GM18907 (cell line): ENCODE measurements around the gene BCAS3.

Source experiments
- ATAC-seq: cut with Tn5 transposase; IDR thresholded peaks from one replicate; pipeline ENCODE4 v1.9.1; 2021; ENCODE audit warnings: mild to moderate bottlenecking, moderate library complexity; ENCODE audit not compliant: unreplicated experiment

The BCAS3 gene

DNA sequence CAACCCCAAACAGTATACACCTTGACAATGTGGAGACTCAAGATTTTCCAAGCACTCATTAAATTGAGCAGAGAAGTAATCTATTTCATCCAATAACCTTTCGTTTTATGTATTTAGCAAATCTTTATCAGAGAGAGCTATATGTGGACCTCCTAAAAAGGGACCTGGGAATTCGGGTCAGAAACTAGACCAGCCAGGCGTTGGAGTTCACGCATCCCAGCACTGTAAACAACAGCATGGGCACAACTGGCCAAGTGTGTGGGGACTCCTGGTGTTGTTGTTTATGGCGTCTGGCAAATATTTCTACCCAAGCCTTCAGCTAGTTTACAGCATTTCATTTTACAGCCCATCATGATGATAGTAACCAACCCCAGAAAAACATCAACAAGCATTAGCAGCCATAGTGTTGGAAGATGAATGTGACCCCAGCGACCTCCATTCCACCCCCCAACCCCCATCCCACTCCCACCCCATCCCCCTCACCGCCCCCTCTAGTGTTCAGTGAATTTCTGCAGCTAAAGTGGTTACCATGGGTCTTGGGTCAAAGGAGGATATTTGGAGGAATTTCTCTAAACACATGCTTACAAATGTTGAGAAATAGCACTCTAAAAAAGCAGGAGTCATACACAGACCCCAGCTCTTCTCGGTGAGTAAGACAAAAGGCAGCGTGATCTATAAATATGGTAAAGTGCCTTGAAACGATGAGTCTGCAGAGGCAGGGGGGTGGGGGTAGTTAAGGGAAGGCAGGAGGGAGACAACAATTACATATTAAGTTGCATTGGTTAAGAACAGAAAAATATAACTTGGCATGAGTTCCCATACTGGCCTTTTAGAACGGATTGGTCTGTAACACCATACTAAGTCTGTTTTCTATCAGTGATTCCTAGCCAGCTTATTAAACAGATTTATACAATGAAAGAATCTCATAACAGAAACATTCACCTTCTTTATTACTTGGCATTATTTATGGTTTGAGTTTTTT is 630.5 kb downstream of the BCAS3 start:
- ATAC-seq, result no peak

DNA sequence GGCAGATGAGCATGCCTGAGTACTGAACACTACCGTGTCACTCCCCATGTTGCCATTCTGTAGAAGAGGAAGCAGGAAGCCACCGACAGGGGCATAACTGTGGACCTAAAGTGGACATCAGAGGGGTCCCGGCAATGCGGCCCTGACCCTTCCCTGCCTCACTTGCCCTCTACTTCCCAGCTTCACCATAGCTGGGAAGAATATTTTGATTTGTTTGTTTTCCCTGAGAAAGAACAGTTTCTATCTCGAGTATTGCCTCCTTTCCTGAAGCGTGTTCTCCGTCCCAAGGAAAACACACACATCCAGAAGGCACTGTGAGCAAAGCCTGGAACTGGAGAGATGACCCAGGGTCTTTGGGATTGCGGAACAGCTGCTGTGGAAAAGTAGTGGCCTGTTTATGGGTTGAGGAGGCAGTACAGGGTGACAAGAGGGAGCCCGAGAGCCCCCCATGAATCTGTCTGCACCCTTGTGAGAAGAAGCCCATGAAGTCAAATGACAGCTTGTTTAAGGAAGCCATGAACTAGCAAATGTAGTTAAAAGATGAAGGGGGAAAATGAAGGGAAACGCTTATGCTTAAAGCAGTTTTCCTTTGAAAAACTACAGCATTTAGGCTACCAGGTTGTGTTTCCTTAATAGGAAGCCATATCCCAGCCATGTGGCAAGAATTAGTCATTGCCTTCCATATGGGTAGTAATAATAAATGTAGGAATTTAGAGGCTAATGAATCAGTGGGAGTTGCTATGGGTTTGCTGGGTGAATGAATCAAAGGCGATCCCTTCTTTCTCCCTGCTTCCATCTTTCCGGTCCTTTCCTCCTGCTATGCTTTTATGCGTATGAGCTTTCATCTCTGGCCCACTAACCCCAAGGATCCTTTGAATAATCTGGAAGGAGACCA is 632.0 kb downstream of the BCAS3 start:
- ATAC-seq, result no peak

DNA sequence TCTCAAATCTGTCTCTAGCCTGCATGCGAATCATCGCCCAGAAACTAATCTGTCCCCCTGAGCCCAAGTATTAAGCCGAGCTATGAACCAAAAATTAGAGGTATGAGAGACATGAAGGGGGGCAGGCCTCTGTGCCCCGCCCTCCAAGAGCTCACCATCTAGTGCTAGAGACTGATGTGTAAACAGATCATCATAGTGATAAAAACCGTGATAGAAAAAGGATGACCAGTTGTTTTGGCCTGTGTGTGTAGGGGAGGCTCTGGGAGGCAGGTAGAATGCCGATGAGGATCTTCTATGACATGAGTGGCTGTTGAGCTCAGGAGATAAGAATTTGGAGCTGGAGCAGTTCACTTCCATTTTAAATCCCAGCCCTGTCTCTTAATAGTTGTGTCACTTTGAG is 632.9 kb downstream of the BCAS3 start:
- ATAC-seq, result no peak

DNA sequence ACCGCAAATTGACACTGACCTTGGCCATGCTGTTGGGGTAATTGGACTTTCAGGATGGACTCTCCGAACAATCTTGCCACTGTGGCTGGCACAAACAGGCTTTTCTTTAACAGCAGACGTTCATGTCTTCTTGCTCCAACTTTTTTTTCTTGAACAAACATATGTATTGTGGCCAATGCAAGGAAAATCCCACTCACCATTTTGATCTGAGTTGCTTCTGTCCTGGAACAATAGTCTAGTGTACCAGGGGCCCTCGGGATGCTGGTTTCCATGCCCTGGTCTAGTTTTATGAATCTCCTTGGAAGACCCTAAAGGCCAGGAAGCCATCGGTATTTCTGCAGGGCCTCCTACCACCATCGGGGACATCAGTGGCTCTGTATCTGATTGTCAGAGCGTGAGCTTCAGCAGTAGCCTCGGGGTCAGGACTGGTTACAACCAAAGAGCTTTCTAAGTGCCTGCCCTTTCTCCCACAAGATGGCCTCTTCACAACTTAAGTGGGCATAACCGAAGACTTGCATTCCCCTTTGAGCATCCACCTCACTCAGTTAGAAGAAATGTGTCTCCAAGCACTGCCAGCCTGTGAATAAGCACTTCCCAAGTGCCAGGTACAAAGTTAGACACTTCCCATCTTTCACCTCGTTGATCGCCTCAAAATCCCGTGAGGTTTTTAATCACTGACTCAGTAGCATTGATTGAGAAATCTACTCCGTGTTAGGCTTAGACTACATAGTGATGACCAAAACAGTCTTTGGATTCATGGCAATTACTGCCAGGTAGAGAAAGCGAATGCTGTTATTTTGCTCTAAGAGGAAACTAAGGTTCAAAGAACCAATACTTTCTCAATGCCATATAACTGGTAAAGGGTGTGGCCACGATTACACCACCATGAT is 635.0 kb downstream of the BCAS3 start:
- ATAC-seq, result no peak

DNA sequence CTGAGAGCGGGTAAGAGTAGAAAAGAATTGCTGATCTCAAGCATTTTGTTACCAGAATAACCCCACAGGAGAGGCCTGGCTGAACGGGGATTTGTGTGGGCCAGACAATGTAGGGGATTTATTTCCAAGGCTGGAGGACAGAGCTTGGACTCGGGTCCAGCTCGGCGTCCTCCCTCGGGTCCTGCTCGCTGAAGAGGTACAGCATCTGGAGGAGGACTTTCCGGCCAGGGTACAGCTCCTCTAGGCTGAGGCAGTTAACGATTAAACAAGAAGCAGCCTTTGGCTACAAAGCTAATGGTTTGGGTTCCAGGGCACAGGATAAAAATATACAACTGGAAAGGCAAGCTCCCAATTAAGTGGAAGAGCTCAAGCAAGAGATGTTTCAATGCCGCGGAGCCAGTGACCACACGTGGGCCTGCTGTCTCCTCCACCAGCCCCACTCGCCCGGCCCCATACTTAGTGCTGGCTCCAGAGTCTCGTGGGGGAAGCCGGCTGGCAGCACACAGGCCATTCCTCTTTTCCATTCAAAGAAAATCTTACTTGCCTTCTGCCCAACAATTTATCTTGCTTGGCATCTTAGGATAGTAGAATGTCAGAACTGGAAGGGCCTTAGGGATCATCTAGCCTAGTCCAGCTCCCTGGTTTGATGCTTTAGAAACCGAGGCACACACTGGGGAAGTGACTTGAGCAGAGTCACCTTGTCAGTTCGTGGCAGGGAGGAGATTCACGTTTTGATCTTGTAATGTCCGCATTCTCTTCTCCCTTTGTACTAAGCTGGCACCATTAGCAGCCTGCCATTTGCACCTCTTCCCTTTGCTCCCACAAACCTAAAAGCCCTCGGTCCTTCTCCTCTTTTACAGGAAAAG is 636.0 kb downstream of the BCAS3 start:
- no peak for ATAC-seq

DNA sequence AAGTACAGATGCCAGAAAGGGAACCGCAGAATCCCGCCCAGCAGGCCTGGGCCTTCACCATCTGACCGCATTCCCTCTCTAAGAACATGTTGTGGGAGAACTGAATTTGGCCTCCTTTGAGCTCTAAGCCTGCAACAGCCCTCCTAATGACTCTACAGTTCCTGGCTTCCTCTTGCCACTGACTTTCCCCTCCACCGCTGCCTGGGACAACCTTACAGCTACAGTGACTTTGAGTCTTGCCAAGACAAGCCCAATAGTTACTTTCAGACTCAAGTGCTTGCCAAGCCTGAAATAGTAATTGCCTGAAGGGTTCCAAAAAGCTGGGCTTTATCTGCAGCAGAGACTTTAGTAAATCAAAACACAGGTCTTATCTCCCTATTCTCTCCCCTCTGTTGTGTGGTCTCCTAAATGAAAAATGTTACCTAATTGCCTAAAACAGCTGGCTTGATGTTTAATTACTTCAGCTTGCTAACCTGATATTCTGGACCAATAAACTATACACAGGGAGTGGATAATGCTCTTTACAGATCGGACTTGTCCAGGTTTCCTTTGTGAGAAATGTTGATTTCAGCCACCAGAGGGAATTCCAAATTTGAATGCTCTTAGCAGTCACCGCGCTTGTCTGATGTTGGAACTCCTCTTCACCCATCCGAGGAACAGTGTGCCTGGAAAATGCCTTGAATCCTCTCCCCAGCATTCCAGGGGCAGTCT is 636.9 kb downstream of the BCAS3 start:
- no peak for ATAC-seq

DNA sequence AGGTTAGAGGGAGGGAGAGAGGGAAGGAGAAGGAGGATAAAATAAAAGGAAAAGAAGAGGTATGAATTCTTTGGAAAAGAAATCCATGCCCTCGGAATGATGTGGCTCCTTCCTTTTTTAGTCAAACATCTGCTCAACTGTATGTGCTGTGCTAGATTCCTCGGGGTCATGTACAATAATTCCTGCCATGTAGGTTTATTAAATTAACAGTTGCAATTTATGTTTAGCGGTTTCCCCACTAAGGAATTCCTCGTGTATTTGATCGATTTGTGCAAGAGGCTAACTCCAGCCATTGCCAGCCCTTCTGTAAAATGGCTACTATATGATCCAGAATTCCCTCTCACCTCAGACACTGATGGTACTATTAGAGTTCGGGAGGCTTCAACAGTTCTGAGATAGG is 639.0 kb downstream of the BCAS3 start:
- no peak for ATAC-seq

DNA sequence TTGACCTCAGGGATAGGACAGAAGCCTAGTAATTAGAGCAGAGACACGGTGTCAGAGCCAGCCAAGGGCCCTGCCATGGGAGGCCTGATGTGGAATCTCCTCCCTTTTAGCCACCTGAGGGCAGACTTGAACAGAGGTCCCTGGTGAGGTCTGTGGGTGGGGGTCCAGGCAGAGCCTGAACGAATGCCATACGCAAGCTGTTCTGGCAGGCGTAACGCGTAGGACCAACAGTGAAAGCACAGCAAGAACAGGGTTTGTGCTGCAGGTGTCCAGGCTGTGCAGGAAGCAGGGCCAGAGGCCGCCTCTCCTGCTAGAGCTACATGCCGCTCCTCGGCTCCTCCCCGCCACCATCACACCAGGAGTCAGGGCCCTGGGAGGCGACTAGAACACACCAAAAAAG is 640.1 kb downstream of the BCAS3 start:
- no peak for ATAC-seq

DNA sequence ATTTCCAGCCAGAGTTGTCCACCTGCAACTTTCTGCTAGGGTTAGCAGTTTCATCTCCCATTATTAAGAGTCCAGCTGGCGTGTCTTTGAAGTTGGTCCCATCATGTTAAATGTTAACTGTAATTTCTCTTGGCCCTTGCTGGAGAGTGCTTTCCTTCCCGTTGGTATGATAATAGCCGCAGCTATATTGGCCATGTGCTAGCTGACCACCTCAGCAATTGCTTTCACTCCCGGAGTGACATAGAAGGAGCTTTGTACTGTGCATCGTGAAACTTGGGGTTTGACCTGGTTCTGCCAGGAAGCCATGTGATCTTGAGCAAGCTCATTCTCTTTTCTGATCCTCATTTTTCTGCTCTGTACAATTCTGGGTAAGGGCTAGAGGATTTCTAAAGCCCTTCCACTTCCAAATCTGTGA is 641.0 kb downstream of the BCAS3 start:
- no peak for ATAC-seq

DNA sequence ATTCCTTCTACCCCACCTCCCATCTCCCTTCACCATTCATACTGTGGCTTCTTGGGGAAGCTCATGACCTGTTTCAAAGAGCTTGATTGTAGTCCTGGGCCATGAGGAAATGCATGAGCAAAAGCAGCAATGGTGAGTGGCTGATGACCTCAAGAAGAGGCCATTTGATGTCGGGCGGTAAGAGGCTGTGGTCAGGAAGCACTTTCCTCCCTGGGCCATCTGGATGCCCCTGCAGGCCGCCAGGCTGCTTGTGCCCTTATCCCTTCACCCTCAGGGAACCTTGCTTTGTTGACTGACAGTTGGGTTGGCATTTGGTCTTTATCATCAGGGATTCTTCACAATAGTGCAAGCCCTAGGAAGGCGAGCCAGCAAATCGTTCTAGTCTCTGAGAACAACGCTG is 643.7 kb downstream of the BCAS3 start:
- ATAC-seq, result no peak

DNA sequence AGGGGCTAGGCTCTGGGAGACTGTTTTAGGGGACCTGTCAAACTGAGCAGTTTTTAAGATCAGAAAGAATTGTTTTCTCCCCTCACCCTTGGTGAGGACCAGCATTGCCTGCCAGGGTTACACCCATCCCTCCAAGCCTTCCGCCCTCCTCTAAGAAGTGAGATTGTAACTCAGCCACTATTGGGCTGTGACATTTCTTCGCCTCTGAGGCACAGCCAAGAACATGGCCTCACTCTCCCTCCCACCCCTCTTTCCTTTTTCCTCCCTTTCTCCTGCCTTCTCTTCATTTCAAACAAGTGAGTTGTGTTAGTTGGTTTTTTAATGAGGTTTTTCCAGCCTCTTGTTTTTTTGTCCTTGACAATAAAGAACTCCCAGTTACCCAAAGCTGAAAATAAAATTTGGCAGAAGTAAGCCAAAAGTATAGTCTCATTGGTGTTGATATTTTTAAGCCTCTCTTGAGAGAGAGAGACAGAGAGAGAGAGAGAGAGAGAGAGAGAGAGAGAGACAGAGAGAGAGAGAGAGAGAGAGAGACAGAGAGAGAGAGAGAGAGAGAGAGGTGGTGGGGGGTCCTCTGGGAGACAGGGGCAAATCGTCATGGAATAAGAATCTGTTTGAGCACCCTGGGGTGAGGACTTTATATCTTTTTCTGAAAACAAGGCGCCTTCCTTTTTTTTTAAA is 644.8 kb downstream of the BCAS3 start:
- ATAC-seq, result no peak

DNA sequence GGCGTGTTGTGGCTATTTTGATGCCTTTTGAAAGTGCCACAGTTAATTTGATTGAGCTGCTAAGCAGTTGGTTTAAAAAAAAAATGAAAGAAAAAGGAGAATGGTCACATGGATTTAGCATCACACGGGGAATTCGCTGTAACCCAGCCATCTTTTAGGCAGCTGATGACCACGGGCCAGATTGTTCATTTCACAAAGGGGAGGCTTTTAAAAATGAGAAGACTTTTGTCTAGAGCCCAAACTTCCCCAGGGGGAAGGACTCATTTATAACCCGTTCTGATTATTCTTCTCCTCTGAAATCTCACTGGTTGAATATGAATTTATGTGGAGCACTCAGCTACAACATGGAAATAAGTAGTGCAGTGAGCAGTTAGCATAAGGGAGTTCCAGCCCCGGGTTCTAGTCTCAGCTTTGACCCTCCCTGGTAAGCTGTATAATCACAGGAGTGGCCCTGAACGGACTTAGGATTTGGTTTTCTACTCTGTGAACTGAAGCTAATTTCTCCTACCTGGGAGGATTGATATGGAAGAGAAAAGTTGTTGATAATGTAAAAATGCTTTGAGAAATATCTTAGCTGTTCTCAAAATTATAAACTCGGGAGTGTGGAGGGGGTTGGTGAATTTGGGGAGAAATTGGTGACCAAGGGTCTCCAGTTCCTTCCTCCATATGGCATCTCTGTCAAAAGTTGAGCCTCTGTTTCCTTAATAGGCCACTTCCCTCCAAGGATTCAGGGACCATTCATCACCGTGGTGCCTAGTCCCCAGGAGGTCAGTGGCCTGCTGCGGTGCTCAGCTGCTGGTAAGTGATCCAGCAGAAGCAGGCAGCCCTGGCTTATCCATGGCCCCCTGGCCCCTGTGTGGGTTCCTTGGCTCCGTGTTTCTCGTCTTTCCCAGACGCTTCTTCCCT is 645.6 kb downstream of the BCAS3 start:
- ATAC-seq, result no peak

DNA sequence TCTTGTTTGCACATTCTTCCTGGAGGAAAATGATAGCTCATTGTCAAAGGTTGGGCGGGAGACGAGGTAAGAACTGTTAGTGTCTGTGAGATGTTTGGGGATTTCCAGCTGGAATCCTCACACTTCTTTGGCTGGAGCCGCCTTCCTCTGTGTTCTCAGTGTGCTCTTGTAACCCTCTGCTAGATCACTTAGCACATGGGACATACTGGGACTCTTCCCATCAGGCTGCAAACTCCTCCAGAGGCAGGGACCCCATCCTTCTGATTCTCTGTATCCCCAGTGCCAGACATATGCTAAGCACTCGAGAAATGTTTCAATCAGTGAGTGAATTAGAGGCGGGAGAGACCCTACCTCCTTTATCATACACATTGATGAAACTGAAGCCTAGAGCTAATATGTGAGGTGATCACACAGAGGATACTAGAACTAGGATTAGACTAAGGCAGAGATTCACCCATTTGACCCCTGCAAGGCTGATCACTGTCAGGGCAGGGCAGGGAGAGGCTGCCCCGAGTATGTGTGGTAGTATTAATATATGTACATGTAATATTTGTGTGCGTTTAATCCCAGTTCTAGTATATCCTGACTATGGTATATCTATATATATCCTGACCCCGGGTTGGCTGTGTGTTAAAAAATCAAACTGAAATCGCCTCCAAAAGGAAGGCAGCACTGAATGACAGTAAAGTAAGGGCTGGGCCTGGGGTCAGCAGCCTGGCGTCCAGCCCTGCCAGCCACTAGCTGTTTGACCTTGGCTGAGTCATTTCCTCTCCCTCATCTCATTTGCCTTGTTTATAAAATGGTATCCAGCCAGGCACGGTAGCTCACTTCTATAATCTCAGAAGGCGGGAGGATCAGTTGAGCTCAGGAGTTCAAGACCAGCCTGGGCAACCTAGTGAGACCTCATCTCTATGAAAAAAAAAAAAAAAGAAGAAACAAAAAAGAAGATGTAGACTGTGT is 646.5 kb downstream of the BCAS3 start:
- no peak for ATAC-seq

DNA sequence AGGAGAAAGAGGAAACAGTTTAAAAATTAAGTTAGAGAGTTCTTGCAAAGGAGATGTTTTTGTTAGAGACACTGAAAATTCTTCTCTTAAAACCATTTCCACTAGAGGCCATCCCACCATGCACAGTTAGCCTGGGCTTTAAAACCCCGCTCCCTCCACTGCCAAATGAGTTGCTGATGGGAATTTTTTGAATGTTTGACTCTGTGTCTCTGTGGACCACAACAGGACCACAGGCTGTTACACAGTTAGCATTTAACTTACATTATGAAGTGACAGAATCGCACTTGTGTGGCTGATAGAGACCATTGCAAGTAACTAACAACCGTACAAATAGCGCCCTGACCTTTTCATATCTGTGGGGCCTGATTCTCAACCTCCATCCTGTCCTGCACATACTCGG is 647.3 kb downstream of the BCAS3 start:
- ATAC-seq, result no peak

DNA sequence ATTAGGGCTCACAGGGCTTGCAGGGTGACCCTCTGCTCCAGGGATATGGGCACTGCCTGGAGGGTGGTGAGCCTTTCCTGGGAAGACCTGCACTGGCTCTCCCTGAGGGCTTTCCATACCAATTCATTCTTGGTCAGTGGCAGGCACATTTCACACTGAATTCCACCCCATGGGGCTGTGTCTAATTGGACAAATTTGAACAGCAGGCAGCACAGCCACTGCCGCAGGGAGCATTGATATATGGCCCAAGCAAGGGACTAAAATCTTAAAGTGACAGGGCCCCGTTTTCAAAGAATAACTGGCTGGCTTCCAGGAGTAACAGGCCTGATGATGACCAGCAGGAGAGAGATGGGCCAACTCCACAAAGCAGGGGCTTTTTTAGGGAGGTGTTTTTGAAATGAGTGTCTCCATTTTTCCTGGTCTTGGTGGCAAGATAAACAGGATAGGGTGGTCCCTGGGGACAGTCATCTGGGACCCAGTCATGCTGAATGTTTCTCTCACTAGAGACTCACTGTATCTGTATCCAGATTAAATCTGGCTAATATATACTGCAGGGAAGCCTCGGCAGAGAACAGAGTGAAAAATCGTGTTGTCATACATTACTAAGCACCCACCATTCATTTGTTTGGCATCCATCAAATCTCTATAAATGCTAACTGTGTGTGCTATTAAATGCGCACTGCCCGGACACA is 647.9 kb downstream of the BCAS3 start:
- ATAC-seq, result no peak

DNA sequence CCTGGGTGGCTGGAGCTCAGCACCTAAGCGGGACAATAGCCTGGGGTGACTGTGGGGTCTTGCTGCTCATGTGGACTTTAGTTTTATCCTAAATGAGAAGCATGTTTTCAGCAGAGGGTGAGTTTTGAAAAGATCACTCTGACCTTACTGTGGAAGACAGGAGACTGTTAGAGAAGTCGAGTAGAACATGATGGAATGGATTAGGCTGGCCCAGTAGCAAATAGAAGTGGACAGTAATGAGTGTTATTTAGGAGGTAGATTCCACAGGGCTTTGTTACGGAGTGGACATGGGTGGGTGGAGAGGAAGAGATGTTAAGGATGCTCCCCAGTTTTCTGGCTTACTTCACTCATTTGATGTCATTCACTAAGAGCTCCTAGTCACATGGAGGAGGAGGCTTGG is 648.7 kb downstream of the BCAS3 start:
- no peak for ATAC-seq
